LoVo (cell line): ENCODE results near the gene SPRR5.

Experiments
- DNase-seq: peaks from one replicate; pipeline ENCODE4 v3.0.0-alpha.2; 2016; ENCODE audit warnings: low spot score

SPRR5 gene

DNA sequence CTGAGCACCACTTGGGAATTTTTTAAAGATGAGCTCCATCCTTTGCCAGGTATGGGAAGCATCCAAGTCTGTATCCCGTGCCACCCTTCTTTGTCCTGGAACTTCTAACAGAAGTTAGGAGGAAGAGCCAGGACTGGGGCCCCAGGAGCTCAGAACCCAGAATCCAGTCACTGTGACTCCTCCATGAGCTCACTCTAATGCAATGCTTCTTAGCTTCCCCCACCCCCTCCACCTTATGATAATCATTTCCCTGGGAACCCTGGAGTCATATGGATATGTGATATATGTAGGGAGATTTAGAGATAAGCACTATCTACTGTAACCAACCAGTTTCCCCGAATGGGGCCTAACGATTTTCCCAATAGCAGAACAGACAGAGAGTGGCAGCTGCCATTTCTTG, 758 bp upstream of the SPRR5 start:
- DNase-seq, result no peak

DNA sequence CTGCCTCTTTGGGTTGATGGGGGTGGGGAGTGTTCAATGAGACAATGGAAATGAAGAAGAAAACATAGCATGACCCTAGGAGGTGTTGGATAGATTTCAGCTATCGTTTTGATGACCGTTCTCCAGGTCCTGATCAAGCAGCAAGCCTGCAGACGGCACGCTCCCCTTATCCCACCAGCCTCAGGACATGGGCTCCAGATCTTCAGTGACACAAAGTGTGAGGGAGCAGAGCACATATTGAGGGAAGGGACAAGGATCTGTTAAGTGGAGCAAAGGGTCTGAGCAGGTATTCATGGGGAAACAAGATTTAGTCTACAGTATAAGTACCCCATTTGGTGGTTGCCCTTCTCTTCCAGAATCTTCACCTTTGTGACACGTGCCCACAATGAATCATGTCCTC, 4.7 kb downstream of the SPRR5 start:
- no peak for DNase-seq

GRCh38 chr1:152953761-152954160, 6.8 kb downstream of the SPRR5 start:
- DNase-seq, result no peak

GRCh38 chr1:152954436-152954835, 7.4 kb downstream of the SPRR5 start:
- DNase-seq, result peak; percentile 43

DNA sequence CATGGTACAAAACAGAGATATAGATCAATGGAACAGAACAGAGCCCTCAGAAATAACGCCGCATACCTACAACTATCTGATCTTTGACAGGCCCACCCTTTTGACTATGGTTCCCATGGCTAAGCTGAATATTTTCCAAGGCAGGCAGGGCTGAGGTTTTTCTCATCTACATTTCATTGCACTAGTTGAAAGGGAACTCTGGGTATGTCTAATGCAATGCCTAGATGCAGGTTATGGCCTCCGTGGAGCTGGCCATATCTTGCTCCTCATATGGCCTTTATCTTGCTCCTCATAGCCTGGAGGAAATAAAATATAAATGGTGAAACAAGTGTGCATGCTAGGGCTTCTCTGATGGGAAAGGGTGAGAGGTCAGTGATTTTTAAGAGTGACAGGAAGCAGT, 10.6 kb downstream of the SPRR5 start:
- no peak for DNase-seq

DNA sequence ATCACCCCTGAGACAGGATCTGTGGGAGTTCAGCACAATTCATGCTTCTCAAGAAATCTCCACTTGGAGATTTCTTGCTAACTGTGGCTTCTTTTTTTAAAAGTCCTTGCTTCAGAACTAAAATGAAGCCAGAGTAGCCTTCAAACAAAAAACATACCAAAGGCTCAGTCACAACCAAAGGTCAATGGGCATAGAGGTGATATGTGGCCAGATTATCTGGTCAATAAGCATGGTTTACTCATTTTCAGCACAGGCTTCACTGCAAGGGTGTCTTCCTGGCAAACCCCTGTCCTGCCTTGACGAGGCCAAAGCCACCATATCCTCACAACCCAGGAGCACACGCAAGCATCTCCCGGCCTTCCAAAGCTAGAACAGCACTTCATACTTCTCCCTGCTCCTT, 12.3 kb downstream of the SPRR5 start:
- DNase-seq, result no peak

DNA sequence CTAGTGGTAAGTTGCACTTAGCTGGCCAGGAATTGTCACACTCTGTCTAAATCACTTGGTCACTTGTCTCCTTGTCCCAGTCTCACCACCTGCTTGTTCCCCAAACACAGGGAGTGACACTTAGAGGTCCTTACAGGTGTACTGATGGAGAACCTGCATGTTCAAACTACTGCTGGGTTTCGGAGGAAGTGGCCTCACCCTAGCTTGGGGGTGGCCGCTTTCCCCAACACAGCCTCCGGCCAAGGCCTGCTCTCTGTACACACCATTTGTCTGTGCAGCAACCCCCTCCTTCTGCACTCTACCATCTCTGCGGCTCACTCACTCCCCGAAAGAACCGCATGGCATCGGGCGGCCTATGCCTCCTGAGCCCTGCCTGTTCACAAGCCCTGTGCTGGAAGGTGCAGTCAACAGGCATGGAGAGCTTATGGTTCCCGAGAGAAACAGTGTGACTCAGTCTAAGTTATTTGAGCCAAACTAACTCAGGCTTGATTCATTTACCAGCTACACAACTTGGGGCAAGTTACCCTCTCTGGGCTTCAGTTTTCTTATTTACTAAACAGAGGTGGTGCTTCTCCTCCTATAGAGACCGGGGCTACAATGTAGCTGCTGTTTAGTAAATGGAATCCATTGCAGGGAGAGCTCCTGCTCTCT, 12.9 kb downstream of the SPRR5 start:
- DNase-seq, result no peak

- DNase-seq, result no peak
These were observed 13.5 kb downstream of the SPRR5 start for GRCh38 chr1:152960452-152961044.

DNA sequence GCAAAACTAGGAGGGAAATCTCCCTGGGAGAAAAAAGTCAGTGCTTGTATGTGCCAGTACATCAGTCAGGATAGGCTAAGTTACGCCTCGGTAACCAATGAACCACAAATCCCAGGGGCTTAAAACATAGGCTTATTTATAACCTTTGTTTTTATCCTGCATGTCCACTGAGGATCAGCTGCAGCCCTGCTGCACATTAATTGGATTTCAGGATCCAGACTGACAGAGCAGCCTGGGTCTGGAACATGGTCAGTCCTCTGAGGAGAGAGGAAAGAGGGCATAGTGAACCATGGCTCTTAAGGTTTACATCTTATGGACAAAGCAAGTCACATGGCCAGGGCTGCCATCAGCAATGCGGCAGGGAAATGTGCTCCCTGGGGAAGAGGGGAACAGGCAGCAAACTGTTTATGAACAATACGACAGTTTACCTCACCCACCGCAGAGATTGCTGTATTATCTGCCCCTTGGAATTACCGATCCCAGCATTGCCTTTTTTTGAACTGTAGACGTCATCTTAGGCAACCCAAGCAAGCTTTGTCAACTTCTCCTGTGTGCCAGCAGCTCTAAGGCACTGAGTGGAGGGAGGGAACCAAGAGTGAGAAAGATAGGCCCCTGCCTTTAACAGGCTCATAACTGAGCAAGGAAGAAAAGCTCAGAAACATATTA, 14.4 kb downstream of the SPRR5 start:
- no peak for DNase-seq

DNA sequence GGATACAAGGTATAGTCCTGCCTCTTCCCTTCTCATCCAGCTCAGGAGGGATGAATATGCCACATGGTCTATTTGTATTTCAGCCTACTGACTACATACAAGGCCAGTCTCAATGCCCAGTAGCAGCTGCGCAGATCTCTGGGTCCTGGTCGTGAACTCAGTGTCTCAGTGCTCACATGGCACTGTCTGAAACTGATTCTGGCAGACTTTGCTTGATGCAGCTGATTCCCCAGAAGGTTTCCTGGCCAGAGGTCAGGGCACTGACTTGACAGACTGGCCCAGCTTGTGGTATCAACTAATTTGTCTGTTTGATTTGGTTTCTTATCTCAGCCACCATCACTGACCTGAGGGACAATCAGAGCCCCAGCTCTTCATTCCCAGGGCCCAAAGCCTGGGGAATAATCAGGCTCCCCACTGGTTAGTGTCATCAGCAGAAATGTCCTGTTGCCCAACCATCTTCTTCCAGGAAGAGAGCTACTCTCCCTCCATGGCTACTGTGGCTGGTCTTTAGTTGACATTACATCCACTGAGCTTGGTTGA, 15.9 kb downstream of the SPRR5 start:
- DNase-seq, result no peak

GRCh38 chr1:152964536-152964935, 17.5 kb downstream of the SPRR5 start:
- DNase-seq, result no peak

- DNase-seq, result no peak
These were observed 18.8 kb downstream of the SPRR5 start for GRCh38 chr1:152965853-152966252.

- peak; percentile 10 for DNase-seq
These were observed 20.2 kb downstream of the SPRR5 start for GRCh38 chr1:152967201-152967600.

GRCh38 chr1:152968248-152968647, 21.2 kb downstream of the SPRR5 start:
- no peak for DNase-seq

DNA sequence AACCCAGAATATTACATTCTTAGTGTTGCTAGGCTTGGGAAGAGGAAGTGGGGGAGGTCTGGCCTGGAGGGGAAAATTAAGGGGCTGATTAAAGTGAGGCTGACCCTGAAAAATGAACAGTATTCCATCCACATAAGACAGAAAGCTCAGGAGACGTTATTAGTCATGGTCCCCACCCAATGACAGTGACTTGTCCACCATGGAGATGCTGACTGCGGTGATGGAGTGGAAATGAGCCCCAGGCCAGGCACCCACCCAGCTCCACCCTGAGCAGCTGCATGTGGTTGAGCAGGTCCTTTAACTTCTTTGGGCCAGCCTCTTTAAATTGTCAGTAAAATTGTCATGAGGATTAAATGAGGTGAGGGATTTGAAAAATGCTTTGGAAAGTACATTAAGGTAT, 22.0 kb downstream of the SPRR5 start:
- DNase-seq, result no peak

DNA sequence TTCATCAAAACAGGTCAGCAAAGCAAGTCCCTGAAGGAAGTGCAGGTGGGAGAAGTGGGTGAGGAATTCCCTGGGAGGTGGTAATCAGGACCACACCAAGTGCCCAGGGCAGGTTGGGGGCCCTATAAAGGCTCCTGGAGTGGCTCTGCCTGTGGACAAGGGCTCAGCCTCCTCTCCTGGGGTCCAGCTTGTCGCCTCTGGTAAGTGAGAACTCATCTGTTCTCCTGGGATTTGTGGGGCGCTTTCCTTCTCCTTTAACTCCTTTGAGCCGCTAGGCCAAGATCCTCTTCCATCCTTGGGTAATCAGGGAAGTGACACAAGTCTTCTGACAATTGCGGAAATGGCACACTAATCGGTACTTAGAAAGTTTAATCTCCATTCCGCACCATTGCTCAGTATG, 23.5 kb downstream of the SPRR5 start, which contains the start of gene SPRR4:
TSS of gene SPRR4 (plus strand) at position 154 of the 400 bp plus-strand sequence. CDS start 1,243 bp downstream, outside the sequence.
- DNase-seq, result no peak

- DNase-seq, result no peak
These were observed 25.3 kb downstream of the SPRR5 start for GRCh38 chr1:152972196-152972886.

DNA sequence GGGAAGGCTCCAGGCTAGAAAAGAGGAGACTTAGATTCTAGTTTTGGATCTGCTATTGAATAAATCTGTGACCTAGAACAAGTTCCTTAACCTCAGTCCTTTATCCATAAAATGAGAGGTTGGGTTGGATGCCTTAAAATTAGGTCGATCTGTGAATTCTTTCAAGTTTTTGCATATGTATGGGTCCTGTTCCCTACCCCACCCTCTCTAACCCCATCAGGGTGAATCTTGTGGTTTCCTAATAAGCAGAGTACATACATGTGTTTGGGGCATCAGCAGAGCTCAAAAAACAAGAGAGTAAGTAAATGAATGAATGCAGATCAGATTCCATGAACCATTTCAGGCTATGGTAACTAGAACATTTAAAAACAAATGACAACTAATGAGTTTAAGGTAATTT, 29.7 kb downstream of the SPRR5 start:
- no peak for DNase-seq

GRCh38 chr1:152977614-152978013, 30.6 kb downstream of the SPRR5 start:
- DNase-seq, result no peak

DNA sequence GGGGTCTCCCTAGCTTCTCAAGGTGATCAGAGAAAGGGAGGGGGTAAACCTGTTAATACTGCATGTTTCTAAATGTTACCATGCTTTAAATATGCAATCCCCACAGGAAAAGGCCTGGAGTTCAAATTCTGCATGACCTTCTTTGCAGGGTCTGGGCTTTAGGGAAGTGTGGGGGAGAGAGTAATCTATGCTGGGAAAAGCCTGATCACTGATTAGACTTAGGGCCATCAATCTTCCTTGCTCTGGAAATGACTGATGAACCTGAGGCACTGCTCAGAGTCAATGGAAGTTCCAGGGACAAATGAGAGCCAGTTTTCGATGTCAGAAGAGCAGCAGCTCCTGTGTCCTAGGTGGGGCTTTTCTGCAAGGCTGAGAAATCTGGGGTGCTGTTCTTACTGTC, 33.7 kb downstream of the SPRR5 start:
- DNase-seq, result no peak

DNA sequence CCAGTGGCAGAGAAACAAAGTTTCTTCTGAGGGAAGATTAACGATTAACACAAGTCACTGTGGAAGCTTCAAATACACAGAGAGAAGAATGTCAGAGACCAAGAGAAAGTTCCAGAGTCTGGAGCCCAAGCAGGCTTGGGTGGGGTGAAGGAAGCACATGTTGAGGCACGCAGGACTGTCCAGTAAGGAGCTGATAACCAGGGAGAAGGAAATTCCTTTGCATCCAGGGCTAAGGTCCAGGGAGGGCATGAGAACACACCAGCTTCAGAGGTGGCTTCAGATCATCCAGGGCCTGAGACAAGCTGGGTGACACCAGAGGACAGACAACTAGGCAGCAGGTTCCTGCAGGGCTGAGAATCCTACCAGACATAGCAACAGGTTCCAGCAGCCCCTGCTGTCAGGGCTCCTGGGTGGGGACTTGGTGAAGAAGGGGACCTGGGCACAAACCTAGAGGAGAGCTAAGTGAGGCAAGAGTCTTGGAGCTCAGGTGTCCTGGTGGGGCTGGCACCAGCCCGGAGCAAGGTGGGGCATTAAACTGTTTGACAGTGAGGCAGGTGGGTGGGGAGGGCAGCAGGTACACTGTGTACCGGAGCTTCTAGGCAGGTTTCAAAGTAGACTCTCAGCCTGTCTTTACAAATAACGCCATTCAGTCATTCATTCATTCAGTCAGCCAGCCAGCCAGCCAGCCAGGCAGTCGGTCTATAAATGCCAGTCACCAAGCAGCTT, 34.3 kb downstream of the SPRR5 start:
- DNase-seq, result no peak

GRCh38 chr1:152982076-152982475, 35.1 kb downstream of the SPRR5 start:
- no peak for DNase-seq
